CD14-positive monocyte (primary cell): ENCODE measurements around the gene NFXL1. TPM values are rescaled to one million over a fixed set of nuclear protein-coding genes. Genes with fewer than 3 reads are reported as not detected.

Source experiments
- DNase-seq, 3 donors: peaks; one replicate each; pipeline ENCODE4 v3.0.0-alpha.2; 2011 to 2022
- H2AFZ ChIP-seq: 2 replicates; pipeline ENCODE4 v1.6.0; 2012; ENCODE audit warnings: mild to moderate bottlenecking, low read depth, low read length, inconsistent platforms; ENCODE audit not compliant: insufficient read depth, poor library complexity, severe bottlenecking
- H3K27ac ChIP-seq, 2 donors: 1 replicate in 1 of 2; 2 replicates in 1 of 2; pipeline ENCODE4 v1.5.1; 2012 to 2013; ENCODE audit warnings: low read length in 2 of 2, control low read depth in 1 of 2, inconsistent platforms in 1 of 2, low read depth in 1 of 2, mild to moderate bottlenecking in 1 of 2
- H3K27me3 ChIP-seq, 2 donors: one replicate each; pipeline versions ENCODE4 v1.6.0 to v1.6.1; 2011 to 2013; ENCODE audit warnings: low read length in 2 of 2; ENCODE audit not compliant: control insufficient read depth in 2 of 2, insufficient read depth in 2 of 2
- H3K36me3 ChIP-seq, 2 donors: replicated peaks in 1 of 2; 1 replicate in 1 of 2; 2 replicates in 1 of 2; pipeline versions ENCODE4 v1.5.1 to v1.6.1; 2012 to 2013; ENCODE audit warnings: low read length in 2 of 2, control low read depth in 1 of 2, inconsistent platforms in 1 of 2, mild to moderate bottlenecking in 1 of 2; ENCODE audit not compliant: insufficient read depth in 2 of 2, control insufficient read depth in 1 of 2
- H3K4me1 ChIP-seq, 2 donors: 1 replicate in 1 of 2; 2 replicates in 1 of 2; pipeline versions ENCODE4 v1.5.1 to v1.6.1; 2012 to 2013; ENCODE audit warnings: low read length in 2 of 2, control low read depth in 1 of 2, inconsistent platforms in 1 of 2, mild to moderate bottlenecking in 1 of 2, moderate library complexity in 1 of 2; ENCODE audit not compliant: insufficient read depth in 2 of 2, control insufficient read depth in 1 of 2
- H3K4me2 ChIP-seq: replicated peaks from 2 replicates; pipeline ENCODE3; 2012; ENCODE audit warnings: low read length, moderate library complexity, mild to moderate bottlenecking; ENCODE audit not compliant: poor library complexity, severe bottlenecking; ENCODE audit errors: extremely low read depth
- H3K4me3 ChIP-seq, 3 experiments: fragments of 200-600 bp in 1 of 3; sonication (generic) in 1 of 3; replicated peaks in 1 of 3; 1 replicate in 2 of 3; 2 replicates in 1 of 3; pipeline ENCODE4 v1.5.1; 2011 to 2013; ENCODE audit warnings: low read length in 3 of 3, mild to moderate bottlenecking in 3 of 3, control low read depth in 2 of 3, low read depth in 2 of 3, inconsistent platforms in 1 of 3, moderate library complexity in 1 of 3
- H3K79me2 ChIP-seq: 2 replicates; pipeline ENCODE4 v1.6.0; 2012; ENCODE audit warnings: mild to moderate bottlenecking, control low read depth, inconsistent platforms, low read length, moderate library complexity; ENCODE audit not compliant: insufficient read depth
- H3K9ac ChIP-seq: 2 replicates; pipeline ENCODE4 v1.6.0; 2017; ENCODE audit warnings: low read length, mild to moderate bottlenecking; ENCODE audit not compliant: insufficient read depth, poor library complexity, severe bottlenecking
- H3K9me3 ChIP-seq, 2 donors: replicated peaks in 1 of 2; 1 replicate in 1 of 2; 2 replicates in 1 of 2; pipeline versions ENCODE4 v1.5.1 to v1.6.1; 2012 to 2013; ENCODE audit warnings: low read length in 2 of 2, control low read depth in 1 of 2; ENCODE audit not compliant: control insufficient read depth in 1 of 2, insufficient read depth in 1 of 2
- H4K20me1 ChIP-seq: 2 replicates; pipeline ENCODE4 v1.6.0; 2012; ENCODE audit warnings: mild to moderate bottlenecking, low read length, control low read depth, moderate library complexity; ENCODE audit not compliant: insufficient read depth
- H3K27ac Mint-ChIP-seq, 7 donors: one replicate each; pipeline ENCODE4 v1.8.0; 2020; ENCODE audit warnings: mild to moderate bottlenecking in 7 of 7, mixed read lengths in 7 of 7, moderate library complexity in 6 of 7, inconsistent platforms in 2 of 7
- H3K27me3 Mint-ChIP-seq, 3 donors: one replicate each; pipeline ENCODE4 v1.8.0; 2021 to 2022; ENCODE audit warnings: low read depth in 3 of 3, mild to moderate bottlenecking in 3 of 3, mixed read lengths in 3 of 3, moderate library complexity in 3 of 3, inconsistent platforms in 1 of 3
- H3K36me3 Mint-ChIP-seq, 2 donors: one replicate each; pipeline ENCODE4 v1.8.0; 2020; ENCODE audit warnings: mixed read lengths in 2 of 2, inconsistent platforms in 1 of 2, mild to moderate bottlenecking in 1 of 2
- H3K4me1 Mint-ChIP-seq: one replicate; pipeline ENCODE4 v1.8.0; 2020; ENCODE audit warnings: mild to moderate bottlenecking, mixed read lengths
- H3K4me3 Mint-ChIP-seq, 2 donors: one replicate each; pipeline ENCODE4 v1.8.0; 2020; ENCODE audit warnings: mild to moderate bottlenecking in 2 of 2, mixed read lengths in 2 of 2, moderate library complexity in 1 of 2
- H3K9me3 Mint-ChIP-seq, 7 donors: one replicate each; pipeline ENCODE4 v1.8.0; 2020 to 2022; ENCODE audit warnings: mixed read lengths in 7 of 7, mild to moderate bottlenecking in 6 of 7, moderate library complexity in 6 of 7, inconsistent platforms in 2 of 7
- WGBS: methylation state at CpG from one replicate; pipeline ENCODE4 v1.1.5; 2013; ENCODE audit warnings: missing lambda C conversion rate; ENCODE audit not compliant: insufficient coverage; 5-methylcytosine and 5-hydroxymethylcytosine counted together
- intact Hi-C, 2 donors: fragments of 100-400 bp; cut with micrococcal nuclease; formaldehyde crosslinking; loops; one replicate each; pipeline versions ENCODE4 v1.15.0 to v1.15.1; 2023
- polyA plus RNA-seq, 3 donors: library from polyadenylated mRNA; depleted of rRNA in 1 of 3; unstranded in 2 of 3; stranded (reverse) in 1 of 3; fragments of 300-500 nt in 2 of 3; fragments of >200 nt in 1 of 3; fragmentation: Illumina TruSeq in 2 of 3; gene quantifications; 1 replicate in 2 of 3; 2 replicates in 1 of 3; pipeline ENCODE4 v1.2.3, GENCODE V29; 2012 to 2021
- TF ChIP-seq, protein P1 (sequence below): fragments of 200-600 bp; IDR thresholded peaks from one replicate; pipeline ENCODE4 v1.8.0; 2022; ENCODE audit warnings: antibody characterized with exemption, mild to moderate bottlenecking

The NFXL1 gene
- polyA plus RNA-seq, 3 donors: 3.6 to 26.2 (median 10.6) TPM

DNA sequence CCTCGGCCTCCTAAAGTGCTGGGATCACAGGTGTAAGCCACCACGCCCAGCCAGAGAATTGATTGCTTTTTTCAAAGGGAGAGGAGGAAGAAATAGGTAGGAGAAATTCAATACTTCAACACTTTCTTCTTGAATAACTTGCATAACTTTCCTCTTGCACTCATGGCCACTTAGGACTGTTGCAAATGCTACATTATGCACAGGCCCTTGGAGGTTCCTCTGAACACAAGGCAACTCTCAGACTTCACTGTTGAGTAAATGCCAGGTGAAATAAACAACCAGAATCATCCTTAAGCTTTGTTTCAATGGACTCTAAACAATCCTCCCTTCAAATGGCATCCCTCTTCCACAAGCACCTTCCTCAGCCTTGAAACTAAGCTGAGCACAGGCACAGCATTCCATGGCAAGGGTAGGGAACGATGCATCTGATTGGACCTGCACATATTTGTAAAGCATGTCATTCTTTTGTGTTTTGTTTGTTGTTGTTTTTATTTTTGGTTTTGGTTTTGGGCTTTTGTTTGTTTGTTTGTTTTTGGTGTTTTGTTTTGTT lies 104.7 kb downstream of the NFXL1 start:
- H3K4me1 ChIP-seq: no peaks in the 10 kb centered on the region
- H3K36me3 ChIP-seq: no peaks in the 10 kb centered on the region
- Mint-ChIP-seq H3K9me3 (no peaks in the 10 kb centered on the region), H3K4me1 (no peaks in the 10 kb centered on the region), H3K27ac (peak overlapping the region in 1 of 7 donors; percentile 27), H3K27me3 (peaks cover 0 to 3% (median 1%) of the 10 kb centered on the region in 3 donors), H3K36me3 (no peaks in the 10 kb centered on the region), H3K4me3 (no peak overlapping the region)
- no peak for DNase-seq
- 80% methylated on average over 1 of the region's 3 CpGs for WGBS
- H4K20me1 ChIP-seq: no peaks in the 10 kb centered on the region
- no peaks in the 10 kb centered on the region for H3K9me3 ChIP-seq
- TF ChIP-seq, protein P1, sequence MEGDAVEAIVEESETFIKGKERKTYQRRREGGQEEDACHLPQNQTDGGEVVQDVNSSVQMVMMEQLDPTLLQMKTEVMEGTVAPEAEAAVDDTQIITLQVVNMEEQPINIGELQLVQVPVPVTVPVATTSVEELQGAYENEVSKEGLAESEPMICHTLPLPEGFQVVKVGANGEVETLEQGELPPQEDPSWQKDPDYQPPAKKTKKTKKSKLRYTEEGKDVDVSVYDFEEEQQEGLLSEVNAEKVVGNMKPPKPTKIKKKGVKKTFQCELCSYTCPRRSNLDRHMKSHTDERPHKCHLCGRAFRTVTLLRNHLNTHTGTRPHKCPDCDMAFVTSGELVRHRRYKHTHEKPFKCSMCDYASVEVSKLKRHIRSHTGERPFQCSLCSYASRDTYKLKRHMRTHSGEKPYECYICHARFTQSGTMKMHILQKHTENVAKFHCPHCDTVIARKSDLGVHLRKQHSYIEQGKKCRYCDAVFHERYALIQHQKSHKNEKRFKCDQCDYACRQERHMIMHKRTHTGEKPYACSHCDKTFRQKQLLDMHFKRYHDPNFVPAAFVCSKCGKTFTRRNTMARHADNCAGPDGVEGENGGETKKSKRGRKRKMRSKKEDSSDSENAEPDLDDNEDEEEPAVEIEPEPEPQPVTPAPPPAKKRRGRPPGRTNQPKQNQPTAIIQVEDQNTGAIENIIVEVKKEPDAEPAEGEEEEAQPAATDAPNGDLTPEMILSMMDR: no peak
- H3K9ac ChIP-seq: no peak overlapping the region
- peaks cover 0 to 2% of the 10 kb centered on the region in 2 donors for H3K27me3 ChIP-seq
- H3K4me2 ChIP-seq: no peak overlapping the region
- H3K79me2 ChIP-seq: no peaks in the 10 kb centered on the region
- intact Hi-C loops: no loop called here
- no peak overlapping the region for H2AFZ ChIP-seq
- no peak overlapping the region for H3K4me3 ChIP-seq
- no peak overlapping the region for H3K27ac ChIP-seq

DNA sequence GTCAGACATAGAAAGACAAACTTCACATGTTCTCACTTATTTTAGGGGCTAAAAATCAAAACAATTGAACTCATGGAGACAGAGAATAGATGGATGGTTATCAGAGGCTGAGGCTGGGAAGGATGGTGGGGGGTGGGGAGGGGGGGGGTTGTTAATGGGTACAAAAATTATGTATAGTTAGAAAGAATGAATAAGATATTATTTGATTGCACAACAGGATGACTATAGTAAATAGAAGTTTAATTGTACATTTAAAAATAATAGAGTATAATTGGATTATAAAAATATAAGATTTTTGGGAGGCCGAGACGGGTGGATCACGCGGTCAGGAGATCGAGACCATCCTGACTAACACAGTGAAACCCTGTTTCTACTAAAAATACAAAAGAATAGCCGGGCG lies 109.8 kb downstream of the NFXL1 start:
- no peaks in the 10 kb centered on the region for H3K27me3 Mint-ChIP-seq
- Histone ChIP-seq H3K9me3 (no peaks in the 10 kb centered on the region), H3K9ac (no peak overlapping the region), H3K4me3 (no peak overlapping the region), H3K27me3 (no peaks in the 10 kb centered on the region), H4K20me1 (no peaks in the 10 kb centered on the region), H3K79me2 (no peaks in the 10 kb centered on the region), H3K36me3 (no peaks in the 10 kb centered on the region), H2AFZ (no peak overlapping the region), H3K4me1 (no peaks in the 10 kb centered on the region), H3K4me2 (no peak overlapping the region), H3K27ac (no peak overlapping the region)
- no peak for DNase-seq
- H3K27ac Mint-ChIP-seq: no peak overlapping the region
- H3K4me3 Mint-ChIP-seq: no peak overlapping the region
- H3K9me3 Mint-ChIP-seq: peaks cover 0 to 3% (median 0%) of the 10 kb centered on the region in 7 donors
- H3K4me1 Mint-ChIP-seq: no peaks in the 10 kb centered on the region
- intact Hi-C loops: no loop called here
- WGBS: no CpG with 5 or more reads among the region's 7 CpGs
- TF ChIP-seq, protein P1: no peak
- H3K36me3 Mint-ChIP-seq: no peaks in the 10 kb centered on the region
